Activated CD4-positive, alpha-beta T cell treated with anti-CD3 and anti-CD28 coated beads, Interleukin-2, Interleukin-4, amounts not matched to agents 100 ng/mL and 50 ng/mL, durations not matched to agents 16 hours and 8 hours (primary cell): Measurements from ENCODE around the gene PPP1R12A.
"Not testable (repeated sequence)": the region's sequence is repeated elsewhere in the genome, so short reads cannot be mapped to it uniquely, and the experiment has no call there.

Source experiments
- DNase-seq: peaks from one replicate; pipeline ENCODE4 v3.0.0-alpha.2; 2020; ENCODE audit warnings: low spot score

PPP1R12A gene

DNA sequence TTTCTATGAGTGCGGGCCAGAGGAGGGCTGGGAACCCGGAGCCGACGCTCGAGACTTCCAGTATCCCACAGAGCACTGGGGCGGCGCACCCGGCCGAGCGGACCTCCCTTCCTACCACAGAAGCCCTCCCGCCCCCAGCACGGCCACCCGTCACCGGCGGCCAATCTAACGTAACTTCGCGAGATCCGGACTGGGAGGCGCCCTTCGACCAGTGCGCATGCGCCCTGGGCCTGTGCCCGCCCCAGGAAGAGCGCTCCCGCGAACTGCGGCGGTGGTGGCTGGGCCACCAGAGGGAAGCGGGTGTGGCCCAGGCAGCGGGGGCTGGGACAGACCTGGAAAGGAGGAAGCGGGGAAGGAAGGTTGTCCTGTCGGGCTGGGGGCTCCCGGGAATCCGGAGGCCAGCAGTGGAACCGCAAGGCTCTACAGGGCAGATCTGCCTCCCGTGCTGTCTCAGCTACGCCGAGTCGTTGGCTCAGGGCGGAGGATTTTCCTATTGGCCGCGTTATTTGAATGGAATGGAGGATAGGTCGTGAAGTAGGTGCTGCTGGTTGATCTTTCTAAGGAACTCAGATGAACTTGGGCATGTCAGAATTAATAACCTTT is at the start of gene PPP1R12A:
PPP1R12A (minus strand) TSS at position 77 of the 603 bp plus-strand sequence. CDS start 166 bp downstream, outside the sequence.
- DNase-seq: peak; percentile 97

DNA sequence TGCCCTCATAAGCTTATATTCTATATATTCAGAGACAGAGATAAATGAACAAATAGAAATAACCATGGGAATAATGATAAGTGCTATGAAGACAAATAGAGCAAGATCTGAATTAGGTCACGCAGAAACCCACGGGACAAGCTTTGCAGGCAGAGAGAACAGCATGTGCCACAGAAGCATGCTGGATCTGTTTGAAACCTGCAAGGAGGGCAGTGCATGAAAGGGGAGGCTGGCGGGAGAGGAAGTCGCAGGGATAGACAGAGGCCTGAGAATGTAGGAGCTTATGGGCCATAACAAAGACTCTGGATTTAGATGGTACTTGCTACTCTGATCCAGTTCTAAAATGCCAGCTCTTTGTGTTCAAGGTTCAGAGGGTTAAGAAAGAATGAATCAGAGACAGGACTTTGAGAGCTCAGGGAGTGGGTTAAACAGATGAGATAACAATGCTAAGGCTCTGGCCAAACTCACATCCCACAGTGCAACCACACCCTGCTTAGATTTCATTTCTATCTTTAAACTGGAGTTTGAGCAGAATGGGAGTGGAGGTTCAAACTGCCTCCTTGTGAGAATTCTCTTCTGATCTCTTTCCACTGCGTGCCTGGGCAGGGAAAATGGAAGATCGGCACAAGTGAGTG is 49.2 kb upstream of the PPP1R12A start:
- no peak for DNase-seq

DNA sequence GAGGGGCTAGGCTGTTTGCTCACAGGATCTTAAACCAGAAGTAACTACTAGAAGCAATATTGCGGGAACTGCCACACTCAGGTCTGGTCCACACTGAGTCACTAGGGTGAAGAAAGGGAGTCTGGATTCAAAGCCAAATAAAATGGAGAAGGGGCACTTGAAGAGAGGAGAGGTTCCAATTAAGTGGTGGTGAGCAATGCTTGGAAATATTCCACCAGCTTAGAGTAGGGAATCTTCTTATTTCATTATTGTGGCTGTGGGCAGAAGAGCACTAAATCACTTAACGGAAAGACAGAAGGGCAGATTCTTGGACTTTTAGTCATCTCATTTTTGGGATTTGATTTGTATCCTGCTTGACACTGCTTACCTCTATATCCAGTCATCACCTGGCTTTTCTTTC is 48.6 kb upstream of the PPP1R12A start:
- no peak for DNase-seq

DNA sequence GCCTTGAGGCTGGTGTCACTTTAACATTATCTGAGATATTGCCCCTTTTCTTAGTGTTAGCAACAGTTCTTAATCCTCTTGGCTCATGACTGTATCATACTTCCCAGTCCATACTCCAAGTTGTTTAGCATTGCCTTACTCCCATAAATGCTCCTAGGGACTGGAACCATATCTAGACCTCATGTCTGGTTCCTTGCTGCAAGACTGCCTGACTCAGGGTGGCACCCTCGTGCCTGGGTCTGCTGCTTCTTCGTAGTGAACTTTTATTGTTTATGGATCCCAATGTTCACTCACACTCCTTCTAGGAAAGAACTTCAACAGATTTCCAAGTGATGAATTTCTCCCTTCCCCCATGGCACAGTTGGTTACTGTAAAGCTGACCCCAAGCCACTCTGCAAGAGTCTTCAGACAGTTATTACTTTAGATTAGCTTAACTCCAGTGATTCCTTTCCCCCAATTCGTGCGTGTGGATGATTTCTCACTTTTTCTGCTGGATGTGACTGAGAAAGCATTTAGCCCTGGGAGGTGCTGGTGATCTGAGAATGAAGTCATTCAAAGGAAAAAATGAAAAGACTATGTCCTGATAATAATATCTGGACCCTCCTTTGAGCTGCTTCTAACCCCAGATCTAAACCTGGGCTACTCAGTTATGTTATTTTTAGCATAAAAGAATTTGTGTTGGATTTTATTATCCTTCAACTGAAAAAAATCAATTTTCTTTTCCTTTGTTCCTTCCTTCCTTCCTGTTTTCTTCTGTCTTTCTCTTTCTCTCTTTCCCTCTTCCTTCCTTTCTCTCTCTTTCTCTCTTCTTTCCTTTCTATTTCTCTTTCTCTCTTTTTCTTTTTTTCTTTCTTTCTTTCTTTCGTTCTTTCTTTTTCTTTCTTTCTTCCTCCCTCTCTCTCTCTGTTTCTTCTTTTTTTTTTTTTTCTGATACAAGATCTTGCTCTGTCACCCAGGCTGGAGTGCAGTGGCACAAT is 47.5 kb upstream of the PPP1R12A start:
- no peak for DNase-seq

DNA sequence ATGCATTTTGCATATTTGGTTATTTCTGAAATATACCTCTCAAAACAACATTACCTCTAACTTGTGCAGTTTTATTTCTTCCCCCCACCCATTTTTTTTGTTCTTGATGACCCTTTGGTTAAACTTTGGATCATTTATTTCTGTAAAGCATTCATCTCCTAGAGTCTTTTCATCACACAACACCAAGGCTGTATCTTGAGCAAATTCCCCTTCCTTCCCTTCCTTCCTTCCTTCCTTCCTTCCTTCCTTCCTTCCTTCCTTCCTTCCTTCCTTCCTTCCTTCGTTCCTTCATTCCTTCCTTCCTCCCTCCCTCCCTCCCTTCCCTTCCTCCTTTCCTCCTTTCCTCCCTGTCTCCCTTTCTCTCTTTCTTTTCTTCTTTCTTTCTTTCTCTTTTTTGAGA is 43.8 kb upstream of the PPP1R12A start:
- no peak for DNase-seq

DNA sequence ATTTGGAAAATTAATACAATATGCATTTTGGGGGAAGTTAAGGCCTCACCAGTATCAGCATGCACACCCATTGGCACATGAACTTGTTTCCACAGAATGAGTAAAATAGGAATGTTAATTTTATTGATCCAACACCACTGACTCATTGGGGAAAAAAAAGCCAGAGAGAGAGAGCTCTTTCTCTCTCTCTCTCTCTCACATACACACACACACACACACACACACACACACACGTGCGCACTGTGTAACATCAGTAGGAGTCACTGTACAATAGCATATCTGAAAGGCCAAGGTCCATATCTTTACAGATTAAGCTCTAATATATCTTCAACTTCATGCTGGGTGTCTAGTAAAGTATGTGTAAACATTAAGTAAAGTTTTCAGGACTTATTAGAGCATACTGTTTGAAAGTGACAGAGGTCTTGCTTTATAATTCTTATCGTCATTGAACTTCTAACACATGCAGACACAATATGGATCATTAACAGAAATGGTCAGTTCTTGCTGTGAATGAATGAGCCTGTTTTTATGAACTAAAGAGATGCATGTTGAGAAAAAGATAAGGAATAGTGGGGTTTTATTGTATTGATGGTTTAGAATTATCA is 43.1 kb upstream of the PPP1R12A start:
- DNase-seq: not testable (repeated sequence)

DNA sequence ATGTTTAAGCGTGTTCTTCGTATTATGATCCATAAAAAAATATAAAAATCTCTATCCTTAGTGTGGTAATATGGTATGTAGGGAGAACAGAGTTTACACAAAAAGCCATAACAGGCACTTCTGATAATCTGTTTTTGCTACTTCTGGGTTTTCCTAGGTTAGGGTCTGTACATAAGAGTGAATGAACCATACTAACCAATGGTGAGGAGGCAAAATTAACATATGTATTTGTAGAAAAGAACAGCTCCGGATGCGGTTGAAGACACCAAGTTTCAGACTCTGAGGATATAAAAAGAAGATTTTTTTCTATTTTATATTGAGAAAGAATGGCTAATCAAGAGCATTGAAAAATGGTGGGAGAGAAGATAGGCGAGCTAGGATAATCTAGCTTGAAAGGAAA is 40.2 kb upstream of the PPP1R12A start:
- DNase-seq: no peak

DNA sequence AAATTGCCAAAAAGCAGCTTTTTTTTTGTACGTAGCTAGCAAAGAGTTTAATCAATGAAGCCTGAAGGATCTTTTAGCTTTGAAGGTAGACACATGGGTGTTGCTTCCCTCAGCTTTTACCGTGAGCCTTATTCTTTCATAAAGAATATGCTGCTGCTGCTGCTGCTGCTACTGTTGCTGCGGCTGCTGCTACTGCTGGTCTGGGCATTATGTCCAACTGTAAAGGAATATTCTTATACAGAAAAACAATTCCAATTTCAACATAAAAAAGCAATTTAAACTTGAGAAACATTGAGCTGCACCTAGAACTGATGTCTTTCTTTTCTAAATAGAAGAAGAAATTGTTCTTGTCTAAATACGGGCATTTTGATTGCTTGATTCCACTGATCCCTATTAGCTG is 38.9 kb upstream of the PPP1R12A start:
- no peak for DNase-seq

DNA sequence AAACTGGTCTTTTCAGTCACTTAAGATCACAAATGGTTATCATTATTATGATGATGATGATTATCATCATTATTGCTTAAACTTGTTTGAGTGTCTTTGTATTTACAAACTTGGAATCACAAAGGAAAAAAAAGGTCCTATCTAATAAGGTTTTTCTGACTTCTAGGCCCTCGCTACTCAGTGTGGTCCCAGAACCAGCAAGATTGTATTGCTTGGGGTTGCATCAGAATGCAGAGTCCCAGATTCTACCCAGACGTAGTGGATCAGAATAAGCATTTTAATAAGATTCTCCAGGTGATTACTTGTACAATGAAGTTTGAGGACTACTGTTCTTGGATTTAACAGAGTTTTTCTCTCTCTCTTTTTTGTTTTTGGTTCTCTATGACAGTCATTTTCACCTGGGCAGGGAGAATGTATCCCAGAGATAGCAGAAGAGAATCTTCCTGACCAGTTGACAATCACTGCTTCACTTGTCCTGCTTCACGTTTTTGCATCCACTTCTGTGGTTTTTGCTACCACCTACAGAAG is 29.3 kb upstream of the PPP1R12A start:
- DNase-seq: no peak

DNA sequence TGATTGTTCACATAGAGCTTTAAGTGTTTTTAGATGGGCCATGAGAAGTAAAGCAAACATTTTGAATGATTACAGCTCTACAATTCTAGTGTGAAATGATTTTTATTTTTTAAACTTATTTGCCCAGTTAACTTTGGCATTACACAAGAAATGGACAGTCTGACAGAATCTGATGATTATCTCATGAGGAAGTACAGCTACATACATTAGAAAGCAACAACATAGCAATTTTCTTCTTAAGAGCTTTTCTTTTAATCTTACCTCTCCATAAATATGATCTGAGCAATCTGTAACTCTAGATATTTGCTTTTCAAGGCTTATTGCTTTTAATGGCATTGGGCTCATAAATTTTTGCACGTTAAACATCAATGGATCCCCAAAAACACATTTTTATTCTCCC is 26.5 kb upstream of the PPP1R12A start:
- DNase-seq: no peak

DNA sequence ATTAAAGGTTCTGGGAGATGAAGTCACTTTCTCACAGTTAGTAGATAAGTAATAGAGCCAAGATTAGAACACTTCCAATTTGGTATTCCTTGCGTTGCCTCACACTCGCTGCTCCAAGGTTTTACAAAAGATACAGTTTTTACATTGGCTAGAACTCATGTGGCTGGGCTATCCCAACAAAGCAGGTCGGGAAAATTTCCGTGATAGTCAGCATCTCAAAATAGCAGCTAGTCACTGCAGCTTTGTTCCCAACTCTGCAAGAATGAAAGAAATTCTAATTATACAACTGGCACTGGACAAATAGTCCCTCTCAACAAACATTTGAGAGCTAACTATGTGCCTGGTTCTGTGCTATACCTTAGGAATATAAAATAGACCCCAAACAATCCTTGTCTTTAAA is 24.6 kb upstream of the PPP1R12A start:
- no peak for DNase-seq

DNA sequence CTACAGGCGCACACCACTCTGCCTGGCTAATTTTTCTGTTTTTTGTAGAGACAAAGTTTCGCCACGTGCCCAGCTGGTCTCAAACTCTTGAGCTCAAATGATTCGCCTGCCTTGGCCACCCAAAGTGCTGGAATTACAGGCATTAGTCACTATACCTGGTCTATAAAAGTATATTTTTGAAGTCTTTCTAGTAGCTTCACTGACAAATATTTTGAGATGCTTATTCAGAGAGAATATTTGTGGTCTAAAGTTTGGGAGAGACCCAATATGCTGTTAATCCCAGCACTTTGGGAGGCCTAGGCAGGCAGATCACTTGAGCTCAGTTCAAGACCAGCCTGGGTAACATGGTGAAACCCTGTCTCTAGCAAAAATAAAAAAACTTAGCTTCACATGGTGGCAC is 22.0 kb upstream of the PPP1R12A start:
- DNase-seq: no peak

DNA sequence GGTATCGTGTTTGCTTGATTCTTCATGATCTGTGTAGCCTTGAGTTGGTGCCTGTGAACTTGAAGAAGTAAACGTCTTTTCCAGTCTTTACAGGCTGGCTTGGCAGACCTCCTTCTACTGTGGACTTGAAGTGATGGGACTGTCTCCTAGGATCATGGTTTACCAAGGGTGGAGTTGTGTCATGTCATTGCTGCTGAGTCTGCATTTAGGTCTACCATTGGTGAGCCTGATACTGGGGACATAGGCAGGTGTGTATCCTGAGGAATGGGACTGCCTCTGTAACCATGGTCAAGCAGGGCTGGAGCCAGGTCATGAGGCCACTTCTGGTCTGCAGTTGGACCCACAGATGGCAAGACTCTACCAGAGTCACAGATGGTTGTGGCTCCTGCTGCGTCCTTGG is 20.7 kb upstream of the PPP1R12A start:
- DNase-seq: no peak

DNA sequence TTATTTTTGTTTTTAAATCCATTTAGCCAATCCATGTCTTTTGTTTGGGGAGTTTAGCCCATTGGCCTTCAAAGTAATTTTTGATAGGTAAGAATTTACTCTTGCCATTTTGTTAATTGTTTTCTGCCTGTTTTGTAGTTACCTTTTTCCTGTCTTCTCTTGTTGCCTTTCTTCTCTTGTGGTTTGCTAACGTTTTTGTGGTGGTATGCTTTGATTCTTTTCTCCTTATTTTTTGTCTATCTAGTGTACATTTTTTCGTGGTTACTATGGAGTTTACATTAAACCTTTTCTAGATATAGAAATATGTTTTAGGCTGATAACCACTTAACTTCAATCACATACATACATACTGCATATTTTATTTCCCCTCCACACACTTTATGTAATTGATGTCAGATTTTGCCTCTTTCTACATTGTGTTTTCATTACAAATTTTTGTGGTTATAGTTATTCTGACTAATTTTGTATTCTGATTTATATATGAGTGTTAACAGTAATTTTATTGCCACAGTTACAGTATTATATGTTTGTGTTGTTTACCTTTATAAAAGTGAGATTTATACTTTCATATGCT is 19.2 kb upstream of the PPP1R12A start:
- no peak for DNase-seq

DNA sequence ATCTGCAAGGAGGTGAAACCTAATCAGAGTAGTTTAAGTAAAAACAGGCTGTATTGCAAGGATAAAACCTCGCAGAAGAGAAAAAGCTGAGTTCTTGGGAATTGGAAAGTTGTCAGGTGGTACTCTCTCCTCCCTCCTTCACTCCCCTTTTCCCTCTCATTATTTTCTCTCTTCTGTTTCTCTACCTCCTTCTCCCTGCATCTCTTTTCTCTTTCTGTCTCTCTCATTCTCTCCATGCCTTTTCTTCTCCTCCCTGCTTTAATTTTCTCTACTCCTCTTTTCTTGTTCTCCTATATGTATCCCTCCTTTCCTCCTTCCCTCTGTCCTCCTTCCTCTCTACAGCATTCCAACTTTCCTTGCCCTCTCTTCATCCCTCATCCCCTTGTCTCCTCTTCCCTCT is 14.2 kb upstream of the PPP1R12A start:
- DNase-seq: no peak

DNA sequence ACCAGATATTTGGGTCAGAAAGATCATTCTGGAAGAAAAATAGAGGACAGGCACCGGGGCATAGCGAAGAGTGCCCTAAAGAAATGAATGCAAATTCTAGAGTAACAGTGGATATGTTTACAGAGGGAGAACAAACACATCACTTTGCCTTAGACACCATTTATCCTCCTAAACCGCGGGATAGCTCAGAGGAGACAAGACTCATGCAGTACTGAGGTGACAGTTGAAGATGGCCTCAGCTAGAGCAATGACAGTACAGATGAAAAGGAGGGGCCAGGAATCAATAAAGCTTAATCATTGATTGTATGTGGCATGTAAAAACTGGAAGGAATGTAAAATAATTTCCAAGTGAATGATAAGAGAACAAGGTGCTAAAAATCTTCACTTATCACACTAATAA is 10.5 kb upstream of the PPP1R12A start:
- DNase-seq: no peak

DNA sequence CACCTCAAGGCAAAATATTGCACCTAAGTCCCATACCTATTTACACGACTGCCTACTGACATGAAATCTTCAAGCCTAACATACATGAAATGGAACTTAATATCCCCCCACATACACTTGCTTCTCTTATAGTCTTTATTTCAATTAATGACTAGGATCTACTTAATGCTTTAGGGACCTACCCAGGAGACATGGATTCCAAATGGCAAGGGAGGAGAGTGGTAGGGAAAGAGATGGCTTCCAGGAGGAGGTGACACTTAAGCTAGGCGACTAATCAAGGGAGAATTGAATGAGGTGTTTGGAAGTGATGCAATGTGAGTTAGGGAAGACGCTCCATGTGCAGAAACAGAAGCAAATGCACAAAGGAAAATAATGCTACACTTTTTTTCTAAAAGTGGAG is 9.7 kb upstream of the PPP1R12A start:
- no peak for DNase-seq

DNA sequence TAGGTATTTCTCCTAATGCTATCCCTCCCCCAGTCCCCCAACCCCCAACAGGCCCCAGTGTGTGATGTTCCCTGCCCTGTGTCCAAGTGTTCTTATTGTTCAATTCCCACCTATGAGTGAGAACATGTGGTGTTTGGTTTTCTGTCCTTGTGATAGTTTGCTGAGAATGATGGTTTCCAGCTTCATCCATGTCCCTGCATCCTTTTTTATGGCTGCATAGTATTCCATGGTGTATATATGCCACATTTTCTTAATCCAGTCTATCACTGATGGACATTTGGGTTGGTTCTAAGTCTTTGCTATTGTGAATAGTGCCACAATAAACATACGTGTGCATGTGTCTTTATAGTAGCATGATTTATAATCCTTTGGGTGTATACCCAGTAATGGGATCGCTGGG is 7.9 kb upstream of the PPP1R12A start:
- DNase-seq: not testable (repeated sequence)

DNA sequence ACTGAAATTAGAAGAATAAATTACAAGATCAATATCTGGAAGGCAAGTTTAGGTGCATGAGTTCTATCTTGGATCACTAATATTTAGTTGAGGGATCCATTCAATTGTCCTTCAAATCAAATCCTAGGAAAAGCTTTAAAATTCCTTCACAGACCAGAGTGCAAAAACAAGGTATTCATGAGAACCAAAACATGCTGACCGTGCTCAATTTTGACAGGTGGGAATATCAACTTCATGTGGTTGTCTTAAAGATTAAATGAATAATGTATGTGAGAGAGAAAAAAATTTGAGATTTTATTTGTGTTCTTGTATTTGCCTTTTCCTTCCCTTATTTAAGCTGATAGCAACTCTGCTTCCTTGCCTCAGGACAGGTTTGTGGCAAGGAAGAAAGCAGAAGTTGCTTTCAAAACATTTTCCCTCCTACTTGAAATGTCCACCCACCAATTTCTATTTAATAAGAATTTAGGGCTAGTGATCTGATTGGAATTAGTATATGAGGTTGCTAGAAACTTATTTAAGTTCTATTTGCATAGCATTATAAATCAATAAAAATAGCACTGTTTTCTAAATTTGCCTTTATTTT is 4.9 kb upstream of the PPP1R12A start:
- DNase-seq: no peak

DNA sequence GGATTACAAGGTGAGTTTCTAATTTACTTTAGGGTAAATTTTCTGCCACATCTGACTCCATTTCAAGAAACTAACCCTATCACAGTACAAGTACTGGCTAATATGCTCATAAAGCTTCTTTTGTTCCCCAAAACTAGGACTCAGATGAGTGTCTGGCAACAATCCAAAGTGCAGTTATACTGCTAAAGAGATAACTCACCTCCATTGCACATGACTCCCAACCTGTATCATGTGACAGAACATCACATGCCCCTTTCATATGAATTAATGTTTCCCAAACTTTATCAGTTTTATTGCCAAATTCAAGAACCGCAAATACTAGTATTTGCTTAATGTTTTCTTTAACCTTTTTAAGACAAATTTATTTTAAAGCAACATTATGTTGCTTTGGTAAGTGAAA is 3.9 kb upstream of the PPP1R12A start:
- no peak for DNase-seq

DNA sequence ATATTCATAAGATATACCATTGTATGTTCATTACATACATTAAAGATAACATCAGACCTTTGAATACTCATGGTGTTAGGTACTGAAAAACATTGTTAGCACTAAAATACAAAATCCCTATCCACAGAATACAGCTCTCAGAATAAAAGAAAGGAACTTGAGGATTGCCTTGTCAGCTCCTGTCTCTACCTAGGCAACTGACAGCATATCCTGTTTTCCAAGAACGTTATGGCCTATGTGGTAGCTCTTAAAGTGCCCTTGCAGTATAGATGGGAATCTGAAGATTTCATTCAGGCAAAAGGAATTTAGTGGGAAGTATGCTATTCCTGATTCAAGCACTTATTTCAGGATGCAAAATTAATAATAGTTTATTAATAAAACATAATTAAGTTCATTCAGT is 1.8 kb upstream of the PPP1R12A start:
- DNase-seq: no peak
